ENCODE measurements around the gene DCST2.

GRCh38 chr1:155079210-155079486, 45.6 kb upstream of the DCST2 start:
- TF ChIP-seq CTCF (IDR thresholded peaks at IDR 0.05; ENCODE audit: borderline replicate concordance, extremely low read depth, low read length, poor library complexity, severe bottlenecking) (no peak), EZH2 (IDR thresholded peaks at IDR 0.05; ENCODE audit: borderline replicate concordance, low read depth, low read length, severe bottlenecking) (peak; percentile 77)
